ENCODE results near the gene RTL9.

DNA sequence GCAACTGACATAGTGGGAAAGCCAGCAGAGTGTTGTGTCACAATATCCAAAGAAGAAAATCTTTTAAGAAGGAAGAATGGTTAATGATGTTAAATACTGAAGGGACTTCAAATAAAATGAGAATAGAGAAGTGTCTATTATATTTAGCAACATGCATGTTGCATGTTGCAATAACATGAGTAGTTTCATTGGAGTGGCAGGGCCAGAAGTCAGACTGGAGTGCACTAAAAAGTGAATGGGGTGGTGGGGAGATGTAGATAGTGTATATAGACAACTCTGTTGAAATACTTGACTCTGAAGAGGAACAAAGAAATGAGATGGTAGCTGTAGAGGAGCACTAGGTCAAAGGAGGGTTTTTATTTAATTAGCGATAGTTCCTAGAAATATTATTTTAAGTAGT is 31.3 kb upstream of the RTL9 start:
- TF ChIP-seq POLR2A (IDR thresholded peaks at IDR 0.05; ENCODE audit: low read depth, low read length) (no peak), EZH2 (IDR thresholded peaks at IDR 0.05; ENCODE audit: borderline replicate concordance, low read depth, low read length, severe bottlenecking) (no peak), MYC (IDR thresholded peaks at IDR 0.05; ENCODE audit: low read depth, low read length) (no peak), POLR2AphosphoS5 (IDR thresholded peaks at IDR 0.05; ENCODE audit: insufficient read depth, low read depth, low read length) (no peak), FOS (IDR thresholded peaks at IDR 0.05; ENCODE audit: borderline replicate concordance, insufficient read depth, low read length) (no peak)
- TF ChIP-seq, protein P1, sequence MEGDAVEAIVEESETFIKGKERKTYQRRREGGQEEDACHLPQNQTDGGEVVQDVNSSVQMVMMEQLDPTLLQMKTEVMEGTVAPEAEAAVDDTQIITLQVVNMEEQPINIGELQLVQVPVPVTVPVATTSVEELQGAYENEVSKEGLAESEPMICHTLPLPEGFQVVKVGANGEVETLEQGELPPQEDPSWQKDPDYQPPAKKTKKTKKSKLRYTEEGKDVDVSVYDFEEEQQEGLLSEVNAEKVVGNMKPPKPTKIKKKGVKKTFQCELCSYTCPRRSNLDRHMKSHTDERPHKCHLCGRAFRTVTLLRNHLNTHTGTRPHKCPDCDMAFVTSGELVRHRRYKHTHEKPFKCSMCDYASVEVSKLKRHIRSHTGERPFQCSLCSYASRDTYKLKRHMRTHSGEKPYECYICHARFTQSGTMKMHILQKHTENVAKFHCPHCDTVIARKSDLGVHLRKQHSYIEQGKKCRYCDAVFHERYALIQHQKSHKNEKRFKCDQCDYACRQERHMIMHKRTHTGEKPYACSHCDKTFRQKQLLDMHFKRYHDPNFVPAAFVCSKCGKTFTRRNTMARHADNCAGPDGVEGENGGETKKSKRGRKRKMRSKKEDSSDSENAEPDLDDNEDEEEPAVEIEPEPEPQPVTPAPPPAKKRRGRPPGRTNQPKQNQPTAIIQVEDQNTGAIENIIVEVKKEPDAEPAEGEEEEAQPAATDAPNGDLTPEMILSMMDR (IDR thresholded peaks at IDR 0.05; ENCODE audit: extremely low read depth in 1 of 2, insufficient read depth in 1 of 2, low read depth in 1 of 2, low read length in 2 of 2), result no peak
- TF ChIP-seq, protein P2, sequence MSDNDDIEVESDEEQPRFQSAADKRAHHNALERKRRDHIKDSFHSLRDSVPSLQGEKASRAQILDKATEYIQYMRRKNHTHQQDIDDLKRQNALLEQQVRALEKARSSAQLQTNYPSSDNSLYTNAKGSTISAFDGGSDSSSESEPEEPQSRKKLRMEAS (IDR thresholded peaks at IDR 0.05; ENCODE audit: insufficient read depth, insufficient read length), result no peak
